GM21825 (cell line): ENCODE data around the gene RCOR1.
"Not testable (repeated sequence)": the region's sequence is repeated elsewhere in the genome, so short reads cannot be mapped to it uniquely, and the experiment has no call there.

Source experiments
- ATAC-seq: cut with Tn5 transposase; IDR thresholded peaks from one replicate; pipeline ENCODE4 v1.9.1; 2021; ENCODE audit warnings: mild to moderate bottlenecking, moderate library complexity; ENCODE audit not compliant: unreplicated experiment

RCOR1 gene

GRCh38 chr14:102591944-102592762 is at the start of gene RCOR1:
Gene RCOR1, plus strand, starts transcription at chr14:102592649. Its CDS starts 238 bp downstream, at chr14:102592887.
- ATAC-seq = peak; percentile 66

GRCh38 chr14:102544046-102544746 is 48.3 kb upstream of the RCOR1 start:
- no peak for ATAC-seq

- no peak for ATAC-seq
Observed at GRCh38 chr14:102544747-102545460, 47.5 kb upstream of the RCOR1 start.

GRCh38 chr14:102545461-102546265 is 46.8 kb upstream of the RCOR1 start:
- no peak for ATAC-seq

- no peak for ATAC-seq
Observed at GRCh38 chr14:102548616-102549240, 43.7 kb upstream of the RCOR1 start.

GRCh38 chr14:102550927-102551401 is 41.5 kb upstream of the RCOR1 start:
- not testable (repeated sequence) for ATAC-seq

- ATAC-seq = no peak
Observed at GRCh38 chr14:102551995-102552705, 40.3 kb upstream of the RCOR1 start.

GRCh38 chr14:102554821-102555819 is 37.3 kb upstream of the RCOR1 start:
- ATAC-seq = no peak

- ATAC-seq = no peak
Observed at GRCh38 chr14:102556098-102556677, 36.3 kb upstream of the RCOR1 start.

GRCh38 chr14:102557434-102558226 is 34.8 kb upstream of the RCOR1 start:
- ATAC-seq = no peak

- no peak for ATAC-seq
Observed at GRCh38 chr14:102558556-102558955, 33.9 kb upstream of the RCOR1 start.

GRCh38 chr14:102560458-102561261 is 31.8 kb upstream of the RCOR1 start:
- ATAC-seq = no peak

- peak; percentile 55 for ATAC-seq
Observed at GRCh38 chr14:102565331-102565887, 27.0 kb upstream of the RCOR1 start.

- ATAC-seq = no peak
Observed at GRCh38 chr14:102565959-102566358, 26.5 kb upstream of the RCOR1 start.

GRCh38 chr14:102568115-102568614 is 24.3 kb upstream of the RCOR1 start:
- ATAC-seq = no peak
